NB4 (cell line): ENCODE results near the gene NCLN.
"Not testable (repeated sequence)": the region's sequence is repeated elsewhere in the genome, so short reads cannot be mapped to it uniquely, and the experiment has no call there.

Experiments used
- DNase-seq: peaks from one replicate; pipeline ENCODE4 v3.0.0; 2010; ENCODE audit warnings: low read depth
- H3K4me3 ChIP-seq: one replicate; pipeline ENCODE4 v1.5.1; 2011; ENCODE audit warnings: mild to moderate bottlenecking, low read depth, low read length, moderate library complexity
- CTCF ChIP-seq: IDR thresholded peaks from one replicate; pipeline ENCODE4 v1.5.1; 2012; ENCODE audit warnings: low read depth, low read length
- MAX ChIP-seq: IDR thresholded peaks from 2 replicates; pipeline ENCODE4 v1.6.1; 2011; ENCODE audit warnings: low read depth, low read length
- MYC ChIP-seq: IDR thresholded peaks from 2 replicates; pipeline ENCODE4 v1.6.1; 2011; ENCODE audit warnings: low read depth, low read length
- POLR2A ChIP-seq: IDR thresholded peaks from 2 replicates; pipeline ENCODE4 v1.6.1; 2011; ENCODE audit warnings: mild to moderate bottlenecking; ENCODE audit not compliant: insufficient read length; ENCODE audit errors: extremely low read depth

Gene NCLN

GRCh38 chr19:3153286-3154230 lies 32.2 kb upstream of the NCLN start:
- TF ChIP-seq MAX (no peak), MYC (no peak), POLR2A (no peak), CTCF (no peak)
- DNase-seq = no peak
- H3K4me3 ChIP-seq = no peak overlapping the region

- H3K4me3 ChIP-seq = not testable (repeated sequence)
Measured at GRCh38 chr19:3154447-3154846, 31.3 kb upstream of the NCLN start.

GRCh38 chr19:3154957-3155736 lies 30.6 kb upstream of the NCLN start:
- TF ChIP-seq MAX (peak; percentile 51), MYC (peak; percentile 62; the same call in 1 of the 2 replicates), CTCF (no peak)
- DNase-seq = peak; percentile 98
- H3K4me3 ChIP-seq = no peak overlapping the region

More at GRCh38 chr19:3154447-3154846, 31.3 kb upstream of the NCLN start:
- DNase-seq = not testable (repeated sequence)

GRCh38 chr19:3157096-3157845 lies 28.5 kb upstream of the NCLN start:
- TF ChIP-seq MYC (no peak), POLR2A (no peak), CTCF (no peak), MAX (no peak)
- DNase-seq = no peak
- H3K4me3 ChIP-seq = no peak overlapping the region

GRCh38 chr19:3159565-3159964 lies 26.2 kb upstream of the NCLN start:
- DNase-seq = no peak
- no peak for TF ChIP-seq MYC
- no peak for TF ChIP-seq CTCF
- no peak for TF ChIP-seq MAX
- no peak for TF ChIP-seq POLR2A

GRCh38 chr19:3160219-3160618 lies 25.5 kb upstream of the NCLN start:
- no peak overlapping the region for H3K4me3 ChIP-seq
- no peak for DNase-seq
- TF ChIP-seq MYC (no peak), CTCF (no peak), MAX (no peak), POLR2A (no peak)

More at GRCh38 chr19:3159565-3159964, 26.2 kb upstream of the NCLN start:
- H3K4me3 ChIP-seq = no peak overlapping the region
